H1 (cell line): ENCODE measurements around the gene RBM41.

Experiments
- BRCA1 ChIP-seq: IDR thresholded peaks from 2 replicates; pipeline ENCODE4 v1.6.1; 2012; ENCODE audit warnings: low read depth, low read length, improper control_type of control experiment
- CBX8 ChIP-seq: fragments of 300-800, 300-1000 bp; sonication (generic); IDR thresholded peaks from 2 replicates; pipeline ENCODE4 v1.7.1; 2016; ENCODE audit warnings: low read depth, low read length, borderline replicate concordance
- EZH2 ChIP-seq: fragments of 200-600 bp; sonication (generic); IDR thresholded peaks from 2 replicates; pipeline ENCODE4 v1.7.1; 2012; ENCODE audit warnings: low read depth, mild to moderate bottlenecking, moderate library complexity, low read length, inconsistent platforms; ENCODE audit not compliant: severe bottlenecking
- FOSL1 ChIP-seq: IDR thresholded peaks from 2 replicates; pipeline ENCODE4 v1.6.1; 2011; ENCODE audit warnings: mild to moderate bottlenecking, low read depth, low read length, moderate library complexity; ENCODE audit not compliant: insufficient read depth
- NANOG ChIP-seq: IDR thresholded peaks from 2 replicates; pipeline ENCODE4 v1.6.1; 2011; ENCODE audit warnings: low read length, low read depth, mild to moderate bottlenecking, inconsistent platforms; ENCODE audit not compliant: insufficient read depth, poor library complexity, severe bottlenecking
- POLR2A ChIP-seq, 2 experiments: IDR thresholded peaks; 1 replicate in 1 of 2; 2 replicates in 1 of 2; pipeline ENCODE4 v1.6.1; 2011; ENCODE audit warnings: low read depth in 2 of 2, low read length in 2 of 2, mild to moderate bottlenecking in 2 of 2; ENCODE audit errors: control extremely low read depth in 1 of 2
- POLR2AphosphoS5 ChIP-seq: IDR thresholded peaks from 2 replicates; pipeline ENCODE4 v1.6.1; 2011; ENCODE audit warnings: low read depth, low read length
- POU5F1 ChIP-seq: IDR thresholded peaks from 2 replicates; pipeline ENCODE4 v1.6.1; 2011; ENCODE audit warnings: low read depth, mild to moderate bottlenecking, low read length, moderate library complexity
- SP1 ChIP-seq: IDR thresholded peaks from 2 replicates; pipeline ENCODE4 v1.6.1; 2011; ENCODE audit warnings: low read depth, low read length
- TF ChIP-seq, protein P1 (sequence below), 3 experiments: IDR thresholded peaks; 1 replicate in 2 of 3; 2 replicates in 1 of 3; pipeline versions ENCODE4 v1.5.1 to v1.6.1; 2011; ENCODE audit warnings: low read length in 3 of 3, mild to moderate bottlenecking in 3 of 3, inconsistent platforms in 2 of 3, low read depth in 1 of 3, moderate library complexity in 1 of 3; ENCODE audit not compliant: insufficient read depth in 1 of 3; ENCODE audit errors: control extremely low read depth in 1 of 3

DNA sequence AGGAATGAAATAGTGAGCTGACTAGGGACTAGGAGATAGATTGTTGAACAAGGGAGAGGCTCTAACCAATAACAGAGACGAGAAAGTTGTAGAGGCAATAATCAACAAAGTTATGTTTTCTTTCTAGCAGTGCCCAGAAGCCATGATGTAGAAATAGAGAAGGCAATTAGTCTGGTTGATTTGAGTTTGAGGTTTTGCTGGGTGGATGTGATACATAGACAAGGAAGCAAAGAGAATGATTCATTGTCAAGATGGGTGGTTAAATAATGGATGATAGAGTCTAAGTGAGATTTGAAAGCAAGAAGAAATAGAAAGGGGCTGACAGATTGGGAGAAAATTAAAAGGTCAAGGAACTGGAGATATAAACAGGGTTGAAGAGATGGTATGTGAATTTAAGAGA lies 11.2 kb downstream of the RBM41 start:
- TF ChIP-seq EZH2 (no peak), FOSL1 (no peak), POLR2A (IDR thresholded peaks at IDR 0.05; ENCODE audit: control extremely low read depth in 1 of 2, low read depth in 2 of 2, low read length in 2 of 2) (no peak), POLR2AphosphoS5 (no peak), CBX8 (no peak), POU5F1 (no peak), NANOG (no peak), BRCA1 (no peak), SP1 (no peak)
- TF ChIP-seq, protein P1, sequence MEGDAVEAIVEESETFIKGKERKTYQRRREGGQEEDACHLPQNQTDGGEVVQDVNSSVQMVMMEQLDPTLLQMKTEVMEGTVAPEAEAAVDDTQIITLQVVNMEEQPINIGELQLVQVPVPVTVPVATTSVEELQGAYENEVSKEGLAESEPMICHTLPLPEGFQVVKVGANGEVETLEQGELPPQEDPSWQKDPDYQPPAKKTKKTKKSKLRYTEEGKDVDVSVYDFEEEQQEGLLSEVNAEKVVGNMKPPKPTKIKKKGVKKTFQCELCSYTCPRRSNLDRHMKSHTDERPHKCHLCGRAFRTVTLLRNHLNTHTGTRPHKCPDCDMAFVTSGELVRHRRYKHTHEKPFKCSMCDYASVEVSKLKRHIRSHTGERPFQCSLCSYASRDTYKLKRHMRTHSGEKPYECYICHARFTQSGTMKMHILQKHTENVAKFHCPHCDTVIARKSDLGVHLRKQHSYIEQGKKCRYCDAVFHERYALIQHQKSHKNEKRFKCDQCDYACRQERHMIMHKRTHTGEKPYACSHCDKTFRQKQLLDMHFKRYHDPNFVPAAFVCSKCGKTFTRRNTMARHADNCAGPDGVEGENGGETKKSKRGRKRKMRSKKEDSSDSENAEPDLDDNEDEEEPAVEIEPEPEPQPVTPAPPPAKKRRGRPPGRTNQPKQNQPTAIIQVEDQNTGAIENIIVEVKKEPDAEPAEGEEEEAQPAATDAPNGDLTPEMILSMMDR (IDR thresholded peaks at IDR 0.05; ENCODE audit: control extremely low read depth in 1 of 3, insufficient read depth in 1 of 3, low read depth in 1 of 3, low read length in 3 of 3) = no peak
